Urothelium cell line (cell line): Measurements from ENCODE around the gene FGR.
A peak's percentile ranks its signal among the peaks of the same experiment; 100 is the strongest.

Experiments
- DNase-seq: peaks from one replicate; pipeline ENCODE4 v3.0.0; 2011; ENCODE audit warnings: low spot score, mixed read lengths
- FAIRE-seq: peaks from 2 replicates; lab custom pipeline; 2011; peaks lifted over from hg19 to GRCh38; lab: Jason Lieb, UNC

The FGR gene

GRCh38 chr1:27570356-27570755 lies 64.6 kb downstream of the FGR start:
- FAIRE-seq (no peak), DNase-seq (no peak)

GRCh38 chr1:27569506-27570291 lies 65.3 kb downstream of the FGR start:
- no peak for FAIRE-seq
- DNase-seq = no peak

- DNase-seq (no peak), FAIRE-seq (no peak)
Measured at GRCh38 chr1:27569088-27569460, 65.9 kb downstream of the FGR start.

DNA sequence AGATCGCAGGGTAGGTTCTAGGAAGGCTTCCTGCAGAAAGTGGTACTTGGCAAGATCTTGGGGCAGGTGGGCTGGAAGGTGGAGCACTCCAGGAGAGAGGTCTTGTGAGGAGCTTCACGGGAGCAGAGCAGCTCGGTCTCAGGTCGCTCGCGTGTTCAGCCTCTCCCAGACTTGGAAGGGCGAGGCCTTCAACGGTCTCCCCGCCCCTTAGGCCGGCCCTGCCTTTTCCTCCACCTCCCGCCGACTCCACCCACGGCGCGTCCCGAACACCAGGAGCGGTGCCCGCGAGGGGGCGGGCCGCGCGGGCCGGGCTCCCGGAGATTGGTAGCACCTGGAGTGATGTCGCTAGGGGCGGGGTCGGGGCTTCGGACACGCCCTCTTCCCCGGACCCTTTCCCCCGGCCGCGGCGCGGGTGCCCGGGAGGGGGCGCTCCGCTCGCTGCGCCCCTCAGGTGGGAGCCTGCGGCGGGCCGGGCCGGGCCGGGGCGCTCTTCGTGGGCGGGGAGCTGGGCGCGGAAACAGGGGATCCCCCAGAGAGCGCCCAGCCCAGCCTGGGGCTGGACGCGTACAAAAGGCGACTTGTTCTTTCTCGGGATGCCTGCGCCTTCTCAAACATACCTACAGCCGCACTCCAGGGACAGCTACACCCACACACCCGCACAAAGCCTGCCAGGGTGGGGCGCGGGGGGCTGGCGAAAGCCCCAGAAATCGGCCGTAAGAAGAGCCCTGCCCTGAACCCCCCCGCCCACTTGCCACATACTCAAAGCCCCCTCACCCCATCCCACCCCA lies 66.5 kb downstream of the FGR start:
- DNase-seq (peak; percentile 80), FAIRE-seq (no peak)

DNA sequence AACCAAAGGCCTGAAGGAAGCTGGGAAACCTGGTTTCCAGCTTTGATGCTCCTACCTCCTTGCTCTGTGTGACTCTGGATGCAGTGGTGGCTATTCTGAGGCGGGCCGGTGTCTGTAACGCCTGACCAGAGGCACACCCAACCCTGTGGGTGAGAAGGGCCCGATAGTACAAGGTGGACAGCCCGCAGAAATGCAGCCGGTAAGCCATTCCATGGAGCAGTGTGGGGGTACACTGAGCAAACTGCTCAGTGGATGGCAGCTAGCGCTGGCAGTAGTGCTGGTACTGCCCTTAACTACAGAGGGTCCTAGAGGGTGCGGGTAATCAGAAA lies 67.0 kb downstream of the FGR start:
- DNase-seq (no peak), FAIRE-seq (no peak)

GRCh38 chr1:27567146-27567526 lies 67.8 kb downstream of the FGR start:
- DNase-seq (no peak), FAIRE-seq (no peak)

DNA sequence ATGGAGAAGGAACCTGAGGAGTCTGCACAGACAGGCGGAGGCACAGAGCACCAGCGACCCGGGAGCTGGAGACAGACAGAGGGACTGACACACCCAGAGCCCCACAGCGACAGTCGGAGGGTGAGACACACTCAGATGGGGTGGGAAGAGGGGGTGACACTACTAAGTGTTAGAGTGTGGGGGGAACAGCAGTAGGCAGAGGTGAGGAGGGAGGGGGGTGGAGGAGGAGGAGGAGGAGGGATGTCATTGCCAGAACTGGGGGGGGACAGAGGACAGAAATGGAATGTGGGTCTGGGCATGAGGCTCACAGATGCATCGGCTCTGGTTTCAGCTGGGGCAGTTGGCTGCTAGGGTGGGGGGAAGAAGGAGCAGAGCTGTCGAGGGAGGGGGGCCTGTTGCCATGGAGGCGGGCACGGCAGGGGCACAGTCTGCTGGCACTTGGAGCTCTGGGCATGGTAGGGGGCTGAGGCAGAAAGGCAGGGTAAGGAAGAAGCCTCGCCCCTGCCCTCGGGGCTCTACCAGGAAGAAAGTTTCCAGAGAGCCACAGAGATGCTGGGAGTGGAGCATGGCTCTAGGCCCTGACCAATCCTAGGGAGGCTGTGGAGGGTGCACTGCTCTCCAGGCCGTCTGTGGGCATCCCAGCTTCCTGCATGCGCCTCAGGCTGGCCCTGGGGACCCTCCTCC lies 68.4 kb downstream of the FGR start:
- FAIRE-seq (no peak), DNase-seq (no peak)

DNA sequence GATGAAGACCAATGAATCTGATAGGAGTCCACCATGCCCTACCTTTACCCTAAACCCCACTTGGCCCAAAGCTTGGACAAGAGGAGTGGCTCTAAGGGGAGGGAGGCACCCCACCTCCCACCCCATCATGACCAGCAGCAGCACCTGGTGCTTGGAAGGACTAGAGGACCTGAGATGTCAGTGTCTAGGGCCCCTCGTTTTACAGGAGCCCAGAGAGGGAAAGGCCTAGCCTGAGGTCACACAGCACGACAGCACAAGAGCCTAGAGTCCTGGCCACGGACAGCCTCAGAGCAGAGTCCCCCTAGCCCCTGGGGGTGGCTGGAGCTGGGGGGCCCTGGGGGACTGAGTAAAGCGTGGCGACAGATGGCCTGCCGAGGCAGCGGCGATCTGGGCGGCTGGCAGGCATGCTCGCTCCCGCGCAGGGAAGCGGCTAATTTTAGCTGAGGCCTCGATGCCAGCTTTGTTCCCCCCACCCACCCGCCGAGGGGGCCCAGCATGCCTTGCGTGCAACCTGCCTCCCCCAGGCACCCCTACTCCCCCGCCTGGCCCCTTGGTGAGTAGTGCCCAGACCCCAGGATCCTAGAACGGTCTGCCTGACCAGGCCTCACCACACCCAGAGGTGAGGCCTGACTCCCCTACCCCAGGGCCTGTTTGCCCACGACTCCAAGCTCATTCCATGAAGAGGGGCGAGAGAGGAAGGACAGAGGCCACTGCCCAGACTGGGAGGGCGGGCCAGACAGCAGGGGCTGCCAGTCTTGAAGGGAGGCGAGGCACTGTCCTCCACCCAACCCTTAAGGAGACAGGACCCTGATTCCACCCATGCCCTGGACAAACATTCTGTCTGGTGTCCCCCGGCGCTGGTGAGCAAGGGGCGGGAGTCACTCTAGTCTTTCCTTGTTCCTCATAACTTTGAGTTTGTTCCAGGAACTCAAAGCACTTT lies 70.0 kb downstream of the FGR start:
- no peak for DNase-seq
- no peak for FAIRE-seq

- FAIRE-seq (no peak), DNase-seq (no peak)
Measured at GRCh38 chr1:27563591-27564471, 71.2 kb downstream of the FGR start.

DNA sequence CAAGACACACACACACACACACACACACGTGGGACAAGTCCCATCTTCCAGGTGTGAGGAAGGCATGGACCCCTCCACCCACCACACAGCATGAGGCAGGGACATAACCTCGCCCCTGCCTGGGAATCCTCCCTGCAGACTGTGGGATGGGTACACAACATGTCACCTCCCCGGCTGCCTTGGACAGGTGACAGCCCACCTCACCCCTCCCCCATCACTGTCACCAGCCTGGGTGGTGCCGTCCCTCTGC lies 71.7 kb downstream of the FGR start:
- DNase-seq (no peak), FAIRE-seq (no peak)

- DNase-seq (no peak), FAIRE-seq (peak; percentile 96)
Measured at GRCh38 chr1:27562534-27563340, 72.2 kb downstream of the FGR start.
